MM.1S (cell line): ENCODE data around the gene PER1.

Experiments
- EZH2 ChIP-seq: fragments of 300-600 bp; sonication (generic); optimal IDR thresholded peaks from 2 replicates; pipeline ENCODE3; 2017; ENCODE audit warnings: low read depth, mild to moderate bottlenecking, antibody characterized with exemption, low read length, mixed read lengths
- EZH2phosphoT487 ChIP-seq: fragments of 300-600 bp; sonication (generic); IDR thresholded peaks from 2 replicates; pipeline ENCODE4 v1.6.1; 2018; ENCODE audit warnings: antibody characterized with exemption, low read length
- TF ChIP-seq, protein P1 (sequence below): fragments of 300-600 bp; sonication (generic); IDR thresholded peaks from 2 replicates; pipeline ENCODE4 v1.5.1; 2016; ENCODE audit warnings: antibody characterized with exemption, low read length, mixed read lengths

DNA sequence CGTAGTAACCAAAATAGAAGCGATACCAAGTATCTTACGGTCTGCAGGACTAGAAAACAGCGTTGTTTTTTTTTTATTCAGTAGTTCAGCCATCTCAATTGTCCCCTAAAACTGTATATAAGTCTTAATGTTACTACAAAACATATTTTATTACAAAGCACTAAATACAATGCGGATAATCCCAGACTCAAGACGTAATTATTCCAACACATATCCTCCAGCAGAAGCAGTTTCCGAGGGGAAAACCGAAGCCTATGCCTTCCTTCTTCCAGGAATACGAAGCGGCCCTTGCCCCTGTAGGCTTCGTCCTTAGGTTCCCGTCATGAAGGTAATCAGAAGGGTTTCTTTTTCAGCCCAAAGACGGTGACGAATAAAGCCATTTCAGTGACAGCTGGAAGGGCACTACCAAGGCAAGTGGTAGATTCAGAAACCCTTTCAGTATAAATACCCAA is 21.7 kb upstream of the PER1 start:
- TF ChIP-seq, protein P1, sequence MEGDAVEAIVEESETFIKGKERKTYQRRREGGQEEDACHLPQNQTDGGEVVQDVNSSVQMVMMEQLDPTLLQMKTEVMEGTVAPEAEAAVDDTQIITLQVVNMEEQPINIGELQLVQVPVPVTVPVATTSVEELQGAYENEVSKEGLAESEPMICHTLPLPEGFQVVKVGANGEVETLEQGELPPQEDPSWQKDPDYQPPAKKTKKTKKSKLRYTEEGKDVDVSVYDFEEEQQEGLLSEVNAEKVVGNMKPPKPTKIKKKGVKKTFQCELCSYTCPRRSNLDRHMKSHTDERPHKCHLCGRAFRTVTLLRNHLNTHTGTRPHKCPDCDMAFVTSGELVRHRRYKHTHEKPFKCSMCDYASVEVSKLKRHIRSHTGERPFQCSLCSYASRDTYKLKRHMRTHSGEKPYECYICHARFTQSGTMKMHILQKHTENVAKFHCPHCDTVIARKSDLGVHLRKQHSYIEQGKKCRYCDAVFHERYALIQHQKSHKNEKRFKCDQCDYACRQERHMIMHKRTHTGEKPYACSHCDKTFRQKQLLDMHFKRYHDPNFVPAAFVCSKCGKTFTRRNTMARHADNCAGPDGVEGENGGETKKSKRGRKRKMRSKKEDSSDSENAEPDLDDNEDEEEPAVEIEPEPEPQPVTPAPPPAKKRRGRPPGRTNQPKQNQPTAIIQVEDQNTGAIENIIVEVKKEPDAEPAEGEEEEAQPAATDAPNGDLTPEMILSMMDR = no peak
- no peak for TF ChIP-seq EZH2phosphoT487
- TF ChIP-seq EZH2 = no peak
